Neural progenitor cell (in vitro differentiated cells): ENCODE measurements around the gene HEXD.

Experiments used
- EZH2phosphoT487 ChIP-seq: fragments of 200-600 bp; sonication (generic); IDR thresholded peaks from 2 replicates; pipeline ENCODE4 v1.6.1; 2017; ENCODE audit warnings: antibody characterized with exemption
- TF ChIP-seq, protein P1 (sequence below): fragments of 200-600 bp; sonication (generic); IDR thresholded peaks from 2 replicates; pipeline ENCODE4 v1.5.1; 2017; ENCODE audit warnings: antibody characterized with exemption, mild to moderate bottlenecking

- TF ChIP-seq, protein P1, sequence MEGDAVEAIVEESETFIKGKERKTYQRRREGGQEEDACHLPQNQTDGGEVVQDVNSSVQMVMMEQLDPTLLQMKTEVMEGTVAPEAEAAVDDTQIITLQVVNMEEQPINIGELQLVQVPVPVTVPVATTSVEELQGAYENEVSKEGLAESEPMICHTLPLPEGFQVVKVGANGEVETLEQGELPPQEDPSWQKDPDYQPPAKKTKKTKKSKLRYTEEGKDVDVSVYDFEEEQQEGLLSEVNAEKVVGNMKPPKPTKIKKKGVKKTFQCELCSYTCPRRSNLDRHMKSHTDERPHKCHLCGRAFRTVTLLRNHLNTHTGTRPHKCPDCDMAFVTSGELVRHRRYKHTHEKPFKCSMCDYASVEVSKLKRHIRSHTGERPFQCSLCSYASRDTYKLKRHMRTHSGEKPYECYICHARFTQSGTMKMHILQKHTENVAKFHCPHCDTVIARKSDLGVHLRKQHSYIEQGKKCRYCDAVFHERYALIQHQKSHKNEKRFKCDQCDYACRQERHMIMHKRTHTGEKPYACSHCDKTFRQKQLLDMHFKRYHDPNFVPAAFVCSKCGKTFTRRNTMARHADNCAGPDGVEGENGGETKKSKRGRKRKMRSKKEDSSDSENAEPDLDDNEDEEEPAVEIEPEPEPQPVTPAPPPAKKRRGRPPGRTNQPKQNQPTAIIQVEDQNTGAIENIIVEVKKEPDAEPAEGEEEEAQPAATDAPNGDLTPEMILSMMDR: no peak
- no peak for TF ChIP-seq EZH2phosphoT487
Observed at GRCh38 chr17:82463391-82463790, 45.2 kb downstream of the HEXD start.
